A673 (cell line): ENCODE measurements around the gene NEK6.

Experiments
- CTCF ChIP-seq: fragments of 300-800, 200-600 bp; sonication (generic); conservative IDR thresholded peaks from 2 replicates; pipeline ENCODE4 v1.5.1; 2017; ENCODE audit warnings: low read depth, mild to moderate bottlenecking, antibody characterized with exemption, low read length, moderate library complexity, mixed read lengths
- EZH2 ChIP-seq: fragments of 200-600 bp; sonication (generic); IDR thresholded peaks from 2 replicates; pipeline ENCODE4 v1.6.1; 2017; ENCODE audit warnings: borderline replicate concordance, low read depth, mild to moderate bottlenecking, mixed read lengths, antibody characterized with exemption, low read length; ENCODE audit not compliant: poor library complexity, severe bottlenecking

- TF ChIP-seq CTCF, result no peak
- no peak for TF ChIP-seq EZH2
Measured at GRCh38 chr9:124299515-124300090, 41.9 kb downstream of the NEK6 start.
